Heart right ventricle (tissue), 16 donors: Measurements from ENCODE around the gene ANKRD12. TPM values are rescaled to one million over a fixed set of nuclear protein-coding genes. Genes with fewer than 3 reads are reported as not detected.

Experiments used
- ATAC-seq, 8 donors: fragments of 200-7000 bp; cut with Tn5 transposase; one replicate each; pipeline ENCODE4 v1.9.1; 2020; ENCODE audit warnings: mild to moderate bottlenecking in 8 of 8, moderate library complexity in 8 of 8, moderate number of reproducible peaks in 1 of 8
- DNase-seq, 2 donors: peaks; one replicate each; pipeline ENCODE4 v3.0.0-alpha.2; 2020
- H3K27ac ChIP-seq, 10 donors: fragments of 200-600 bp; sonication (generic) in 2 of 10; one replicate each; pipeline versions ENCODE4 v1.5.0 to v1.8.0; 2020 to 2022; ENCODE audit warnings: mild to moderate bottlenecking in 3 of 10
- H3K27me3 ChIP-seq, 7 donors: fragments of 200-600 bp; one replicate each; pipeline ENCODE4 v1.8.0; 2021 to 2022; ENCODE audit warnings: mild to moderate bottlenecking in 2 of 7
- H3K36me3 ChIP-seq, 9 donors: fragments of 200-600 bp; sonication (generic) in 1 of 9; one replicate each; pipeline versions ENCODE4 v1.5.0 to v1.8.0; 2020 to 2022; ENCODE audit warnings: mild to moderate bottlenecking in 2 of 9
- H3K4me1 ChIP-seq, 9 donors: fragments of 200-600 bp; sonication (generic) in 1 of 9; one replicate each; pipeline versions ENCODE4 v1.5.0 to v1.8.0; 2020 to 2022; ENCODE audit warnings: mild to moderate bottlenecking in 4 of 9
- H3K4me3 ChIP-seq, 10 donors: fragments of 200-600 bp; sonication (generic) in 2 of 10; one replicate each; pipeline versions ENCODE4 v1.5.0 to v1.8.0; 2020 to 2022; ENCODE audit warnings: mild to moderate bottlenecking in 7 of 10, moderate library complexity in 2 of 10
- H3K9me3 ChIP-seq, 11 donors: fragments of 200-600 bp in 10 of 11; sonication (generic) in 2 of 11; one replicate each; pipeline versions ENCODE4 v1.5.0 to v1.8.0; 2013 to 2022; ENCODE audit warnings: mild to moderate bottlenecking in 2 of 11, control low read depth in 1 of 11, moderate library complexity in 1 of 11
- CTCF ChIP-seq, 9 donors: fragments of 200-600 bp; sonication (generic) in 2 of 9; IDR thresholded peaks; one replicate each; pipeline versions ENCODE4 v1.5.0 to v1.8.0; 2021 to 2022; ENCODE audit warnings: antibody characterized with exemption in 9 of 9, mild to moderate bottlenecking in 5 of 9, moderate library complexity in 1 of 9
- WGBS, 2 donors: extraction: QIAGEN DNeasy Blood & Tissue Kit; methylation state at CpG; one replicate each; pipeline ENCODE4 v1.1.7; 2013; ENCODE audit warnings: inconsistent platforms in 1 of 2; 5-methylcytosine and 5-hydroxymethylcytosine counted together
- intact Hi-C, 10 donors: fragments of 100-400 bp; cut with DNase I; formaldehyde crosslinking; loops; one replicate each; pipeline versions ENCODE4 v1.11.1 to v1.14.2; 2022
- polyA plus RNA-seq, 2 donors: library from polyadenylated mRNA; stranded (reverse); fragments of 200-250 nt; gene quantifications; one replicate each; pipeline ENCODE4 v1.2.3, GENCODE V29; 2013
- total RNA-seq, 10 donors: library from RNA; stranded (reverse); fragmentation: NEBNext Ultra II Directional in 3 of 10; extraction: Animal tissue kit (Norgen Biotek cat#: 25700) in 3 of 10; gene quantifications; one replicate each; pipeline versions ENCODE4 v1.2.1 to v1.2.4, GENCODE V29; 2021 to 2023
- donor health status: Arrhythmogenic right ventricular cardiomyopathy.
- donor health status: ischemic (EF 13 %, LVEDD 7.1; RV severe dilation, severe dysfunction).
- donor health status: healthy with polysubstance abuse.
- donor health status: DM: no; HTN: yes; CAD: no.
- donor health status: DM: no; HTN: no; CAD: no.
- donor health status: ischemic (EF 25% LVEDD 6.9; RV normal size, moderate dysfunction).
- donor health status: ischemic (EF 25% LVEDD 5.7; RV mildly dilated, moderate dysfunction).
- donor health status: healthy.
- donor health status: DM: yes; HTN: yes; CAD: no.
- donor health status: Ischemic cardiomyopathy.
- donor health status: ischemic (EF 35%, LVEDD 5.7; RV mildly dilated, moderate dysfunction).
- donor health status: nonischemic (EF 11% LVEDD 7.7; RV severe dilation, severe dysfunction).
- donor health status: DM: yes; HTN: yes; CAD: no.
- donor health status: PGD.
- donor health status: ischemic (EF 29% LVEDD 5.4; RV normal size, mild dysfunction).
- donor health status: nonischemic (EF 23%, LVEDD 6.1; RV moderate dilation, normal function).

ANKRD12 gene
- total and polyA plus RNA-seq, 12 donors: 3.1 to 70.2 (median 55.5) TPM

GRCh38 chr18:9124824-9125223 lies 11.8 kb upstream of the ANKRD12 start:
- TF ChIP-seq CTCF (IDR thresholded peaks at IDR 0.05): no peak
- H3K27ac ChIP-seq: no peak overlapping the region
- WGBS, 2 donors: 95 to 97% methylated on average over 1 of the region's 1 CpG
- no peaks in the 10 kb centered on the region for H3K27me3 ChIP-seq
- DNase-seq (no peak), ATAC-seq (no peak)
- H3K4me3 ChIP-seq: no peak overlapping the region
- H3K36me3 ChIP-seq: peaks cover 0 to 100% (median 27%) of the 10 kb centered on the region in 9 donors
- peaks cover 0 to 64% (median 31%) of the 10 kb centered on the region in 9 donors for H3K4me1 ChIP-seq
- no peaks in the 10 kb centered on the region for H3K9me3 ChIP-seq
- intact Hi-C loops: no loop called here

GRCh38 chr18:9126337-9126736 lies 10.2 kb upstream of the ANKRD12 start:
- Histone ChIP-seq H3K27ac (peak overlapping the region; percentile 2 to 75 (median 55)), H3K27me3 (no peaks in the 10 kb centered on the region), H3K4me3 (peak overlapping the region in 1 of 10 donors; percentile 4), H3K4me1 (peaks cover 0 to 49% (median 20%) of the 10 kb centered on the region in 9 donors), H3K9me3 (no peaks in the 10 kb centered on the region), H3K36me3 (peaks cover 0 to 100% (median 27%) of the 10 kb centered on the region in 9 donors)
- WGBS, 2 donors: 53 to 56% methylated on average over 3 of the region's 3 CpGs
- no peak for TF ChIP-seq CTCF (IDR thresholded peaks at IDR 0.05)
- DNase-seq (no peak), ATAC-seq (peak; percentile 58 to 91 (median 80))
- intact Hi-C loops: no loop called here

GRCh38 chr18:9130195-9130594 lies 6.4 kb upstream of the ANKRD12 start:
- TF ChIP-seq CTCF (IDR thresholded peaks at IDR 0.05): no peak
- WGBS, 2 donors: 67 to 71% methylated on average over 4 of the region's 4 CpGs
- Histone ChIP-seq H3K4me3 (no peak overlapping the region), H3K27ac (no peak overlapping the region), H3K36me3 (peaks cover 0 to 100% (median 34%) of the 10 kb centered on the region in 9 donors), H3K9me3 (no peaks in the 10 kb centered on the region), H3K27me3 (no peaks in the 10 kb centered on the region), H3K4me1 (peaks cover 0 to 37% (median 22%) of the 10 kb centered on the region in 9 donors)
- intact Hi-C loops: no loop called here
- ATAC-seq: no peak
- DNase-seq: no peak

GRCh38 chr18:9130806-9131205 lies 5.8 kb upstream of the ANKRD12 start:
- Histone ChIP-seq H3K27ac (no peak overlapping the region), H3K4me1 (peaks cover 0 to 39% (median 29%) of the 10 kb centered on the region in 9 donors), H3K27me3 (no peaks in the 10 kb centered on the region), H3K4me3 (no peak overlapping the region), H3K9me3 (no peaks in the 10 kb centered on the region), H3K36me3 (peaks cover 0 to 96% (median 34%) of the 10 kb centered on the region in 9 donors)
- intact Hi-C loops: no loop called here
- WGBS, 2 donors: 60 to 65% methylated on average over 2 of the region's 2 CpGs
- DNase-seq (no peak), ATAC-seq (no peak)
- no peak for TF ChIP-seq CTCF (IDR thresholded peaks at IDR 0.05)
